H1 (cell line): ENCODE measurements around the gene MYDGF. TPM values are rescaled to one million over a fixed set of nuclear protein-coding genes. Genes with fewer than 3 reads are reported as not detected.

Experiments used
- BACH1 ChIP-seq: IDR thresholded peaks from 2 replicates; pipeline ENCODE4 v1.6.1; 2012; ENCODE audit warnings: low read length, improper control_type of control experiment
- EP300 ChIP-seq, 2 experiments: IDR thresholded peaks; 1 replicate in 1 of 2; 2 replicates in 1 of 2; pipeline ENCODE4 v1.6.1; 2011 to 2012; ENCODE audit warnings: low read depth in 2 of 2, low read length in 2 of 2, mild to moderate bottlenecking in 2 of 2, borderline replicate concordance in 1 of 2, inconsistent platforms in 1 of 2, moderate library complexity in 1 of 2
- SP4 ChIP-seq: IDR thresholded peaks from 2 replicates; pipeline ENCODE4 v1.6.1; 2012; ENCODE audit warnings: low read length, inconsistent platforms
- polyA plus RNA-seq, 7 experiments: library from polyadenylated mRNA; depleted of rRNA in 3 of 7; stranded (reverse) in 5 of 7; unstranded in 2 of 7; fragments of >200 nt in 5 of 7; fragments of 200-250 nt in 2 of 7; gene quantifications; 1 replicate in 5 of 7; 2 replicates in 1 of 7; 4 replicates in 1 of 7; pipeline versions ENCODE4 v1.2.1 to v1.2.3, GENCODE V29; 2011 to 2013; ENCODE audit warnings: missing spikeins in 2 of 7, mixed read lengths in 2 of 7
- total RNA-seq: library from RNA; stranded (reverse); fragmentation: NEBNext Ultra II Directional; extraction: Animal tissue kit (Norgen Biotek cat#: 25700); gene quantifications from 2 replicates; pipeline ENCODE4 v1.2.1, GENCODE V29; 2021
- TF ChIP-seq, protein P1 (sequence below): IDR thresholded peaks from 2 replicates; pipeline ENCODE4 v1.6.1; 2012; ENCODE audit warnings: low read length, inconsistent platforms

Gene MYDGF
- total and polyA plus RNA-seq, 2 of the 8 experiments (the other 6 are each of a cell fraction or from before 2014, with no cell fraction given) = 40.6 to 51.1 TPM

- TF ChIP-seq SP4 = no peak
- TF ChIP-seq, protein P1, sequence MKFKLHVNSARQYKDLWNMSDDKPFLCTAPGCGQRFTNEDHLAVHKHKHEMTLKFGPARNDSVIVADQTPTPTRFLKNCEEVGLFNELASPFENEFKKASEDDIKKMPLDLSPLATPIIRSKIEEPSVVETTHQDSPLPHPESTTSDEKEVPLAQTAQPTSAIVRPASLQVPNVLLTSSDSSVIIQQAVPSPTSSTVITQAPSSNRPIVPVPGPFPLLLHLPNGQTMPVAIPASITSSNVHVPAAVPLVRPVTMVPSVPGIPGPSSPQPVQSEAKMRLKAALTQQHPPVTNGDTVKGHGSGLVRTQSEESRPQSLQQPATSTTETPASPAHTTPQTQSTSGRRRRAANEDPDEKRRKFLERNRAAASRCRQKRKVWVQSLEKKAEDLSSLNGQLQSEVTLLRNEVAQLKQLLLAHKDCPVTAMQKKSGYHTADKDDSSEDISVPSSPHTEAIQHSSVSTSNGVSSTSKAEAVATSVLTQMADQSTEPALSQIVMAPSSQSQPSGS = no peak
- TF ChIP-seq EP300 (IDR thresholded peaks at IDR 0.05; ENCODE audit: borderline replicate concordance in 1 of 2, low read depth in 2 of 2, low read length in 2 of 2) = no peak
- no peak for TF ChIP-seq BACH1
- TF ChIP-seq, all 59 proteins: peak for 0
Measured at GRCh38 chr19:4692251-4693077, 22.3 kb upstream of the MYDGF start (continued).
